Sigmoid colon (tissue), 7 donors: ENCODE data around the gene SIRT6. TPM values are rescaled to one million over a fixed set of nuclear protein-coding genes. Genes with fewer than 3 reads are reported as not detected.

Experiments used
- DNase-seq: peaks from one replicate; pipeline ENCODE4 v3.0.0-alpha.2; 2019
- H3K27ac ChIP-seq, 4 donors: fragments of 200-600 bp; sonication (generic); one replicate each; pipeline ENCODE4 v1.5.1; 2016 to 2019; ENCODE audit warnings: mild to moderate bottlenecking in 1 of 4
- H3K27me3 ChIP-seq, 3 donors: fragments of 200-600 bp; sonication (generic); one replicate each; pipeline ENCODE4 v1.5.1; 2019; ENCODE audit warnings: mild to moderate bottlenecking in 1 of 3
- H3K36me3 ChIP-seq, 4 donors: fragments of 200-600 bp; sonication (generic); one replicate each; pipeline ENCODE4 v1.5.1; 2016 to 2019
- H3K4me1 ChIP-seq, 4 donors: fragments of 200-600 bp; sonication (generic); one replicate each; pipeline ENCODE4 v1.5.1; 2017 to 2019
- H3K4me3 ChIP-seq, 4 donors: fragments of 200-600 bp; sonication (generic); one replicate each; pipeline ENCODE4 v1.5.1; 2017 to 2019; ENCODE audit warnings: mild to moderate bottlenecking in 2 of 4, moderate library complexity in 1 of 4
- H3K9me3 ChIP-seq, 4 donors: fragments of 200-600 bp in 3 of 4; sonication (generic) in 3 of 4; one replicate each; pipeline versions ENCODE4 v1.5.1 to v1.6.1; 2013 to 2019
- CTCF ChIP-seq, 4 experiments: fragments of 450-650 bp in 3 of 4; fragments of 200-600 bp in 1 of 4; IDR thresholded peaks; one replicate each; pipeline ENCODE4 v1.5.1; 2016 to 2019; ENCODE audit warnings: antibody characterized with exemption in 4 of 4, mild to moderate bottlenecking in 3 of 4, moderate library complexity in 2 of 4
- EP300 ChIP-seq, 4 donors: sonication (generic); formaldehyde crosslinking; IDR thresholded peaks; one replicate each; pipeline ENCODE4 v1.6.1; 2017; ENCODE audit warnings: antibody characterized with exemption in 4 of 4
- POLR2A ChIP-seq, 2 donors: fragments of 450-650 bp; IDR thresholded peaks; one replicate each; pipeline ENCODE4 v1.6.1; 2016; ENCODE audit warnings: antibody characterized with exemption in 2 of 2, mild to moderate bottlenecking in 2 of 2, moderate library complexity in 2 of 2
- POLR2AphosphoS5 ChIP-seq, 4 donors: sonication (generic); formaldehyde crosslinking; IDR thresholded peaks; one replicate each; pipeline ENCODE4 v1.6.1; 2017; ENCODE audit warnings: antibody characterized with exemption in 4 of 4
- WGBS, 2 donors: extraction: QIAGEN DNeasy Blood & Tissue Kit; methylation state at CpG; one replicate each; pipeline ENCODE4 v1.1.7; 2013; 5-methylcytosine and 5-hydroxymethylcytosine counted together
- intact Hi-C: fragments of 100-400 bp; cut with DNase I; formaldehyde crosslinking; loops from one replicate; pipeline ENCODE4 v1.15.1; 2023
- polyA plus RNA-seq, 3 donors: library from polyadenylated mRNA; stranded (reverse); fragments of 200-250 nt; gene quantifications; one replicate each; pipeline ENCODE4 v1.2.3, GENCODE V29; 2013
- total RNA-seq, 4 donors: library from RNA; depleted of rRNA; stranded (reverse); fragments of >200 nt; gene quantifications; one replicate each; pipeline ENCODE4 v1.1.0, GENCODE V29; 2016
- donor health status: healthy with polysubstance abuse.
- donor health status: Bipolar disorder and iron deficiency.
- donor health status: healthy.

Gene SIRT6
- total and polyA plus RNA-seq, 7 donors: 10.3 to 132 (median 23.5) TPM

GRCh38 chr19:4186087-4186993 is 4.0 kb upstream of the SIRT6 start:
- Histone ChIP-seq H3K27me3 (no peaks in the 10 kb centered on the region), H3K9me3 (no peaks in the 10 kb centered on the region), H3K4me1 (peaks cover 0 to 15% (median 14%) of the 10 kb centered on the region in 4 donors), H3K4me3 (no peak overlapping the region), H3K27ac (no peak overlapping the region), H3K36me3 (no peaks in the 10 kb centered on the region)
- intact Hi-C loops: no loop called here
- WGBS, 2 donors: 18 to 39% methylated on average over 22 of the region's 22 CpGs
- no peak for TF ChIP-seq POLR2A (IDR thresholded peaks at IDR 0.05)
- TF ChIP-seq EP300 (IDR thresholded peaks at IDR 0.05): no peak
- TF ChIP-seq CTCF (IDR thresholded peaks at IDR 0.05): peak in 3 of 4 experiments; percentile 42 to 56 (median 50)
- TF ChIP-seq POLR2AphosphoS5 (IDR thresholded peaks at IDR 0.05): no peak
- DNase-seq: no peak

- DNase-seq: no peak
- 56 to 77% methylated on average over 9 of the region's 9 CpGs for WGBS, 2 donors
- peaks cover 0 to under 1% (median 0%) of the 10 kb centered on the region in 4 donors for H3K36me3 ChIP-seq
- H3K27ac ChIP-seq: no peak overlapping the region
- no peak for TF ChIP-seq EP300 (IDR thresholded peaks at IDR 0.05)
- no peak for TF ChIP-seq POLR2AphosphoS5 (IDR thresholded peaks at IDR 0.05)
- no peak for TF ChIP-seq CTCF (IDR thresholded peaks at IDR 0.05)
- TF ChIP-seq POLR2A (IDR thresholded peaks at IDR 0.05): no peak
- no peaks in the 10 kb centered on the region for H3K9me3 ChIP-seq
- no peaks in the 10 kb centered on the region for H3K27me3 ChIP-seq
- intact Hi-C loops: no loop called here
- peaks cover 0 to 22% (median 20%) of the 10 kb centered on the region in 4 donors for H3K4me1 ChIP-seq
- H3K4me3 ChIP-seq: no peak overlapping the region
Observed at GRCh38 chr19:4185413-4186086, 3.2 kb upstream of the SIRT6 start.

- DNase-seq: no peak
- Histone ChIP-seq H3K27ac (no peak overlapping the region), H3K4me1 (peaks cover 0 to 22% (median 20%) of the 10 kb centered on the region in 4 donors), H3K9me3 (no peaks in the 10 kb centered on the region), H3K36me3 (peaks cover 0 to 5% (median 0%) of the 10 kb centered on the region in 4 donors), H3K4me3 (no peak overlapping the region), H3K27me3 (no peaks in the 10 kb centered on the region)
- WGBS, 2 donors: 94 to 97% methylated on average over 2 of the region's 2 CpGs
- intact Hi-C loops: loop anchor here (5.0 kb wide), 1 partner anchor 198 kb away; the partner anchor contains the start of gene EEF2
- no peak for TF ChIP-seq EP300 (IDR thresholded peaks at IDR 0.05)
- no peak for TF ChIP-seq POLR2AphosphoS5 (IDR thresholded peaks at IDR 0.05)
- no peak for TF ChIP-seq CTCF (IDR thresholded peaks at IDR 0.05)
- no peak for TF ChIP-seq POLR2A (IDR thresholded peaks at IDR 0.05)
Observed at GRCh38 chr19:4184718-4185352, 2.5 kb upstream of the SIRT6 start.

- intact Hi-C loops: loop anchor here (5.0 kb wide), 1 partner anchor 197 kb away; the partner anchor contains the start of gene EEF2
- no peaks in the 10 kb centered on the region for H3K27me3 ChIP-seq
- no peak overlapping the region for H3K27ac ChIP-seq
- TF ChIP-seq POLR2A (IDR thresholded peaks at IDR 0.05): no peak
- no peak for TF ChIP-seq CTCF (IDR thresholded peaks at IDR 0.05)
- TF ChIP-seq POLR2AphosphoS5 (IDR thresholded peaks at IDR 0.05): no peak
- TF ChIP-seq EP300 (IDR thresholded peaks at IDR 0.05): no peak
- no peaks in the 10 kb centered on the region for H3K9me3 ChIP-seq
- DNase-seq: no peak
- WGBS, 2 donors: 64 to 71% methylated on average over 23 of the region's 23 CpGs
- no peak overlapping the region for H3K4me3 ChIP-seq
- H3K36me3 ChIP-seq: peaks cover 0 to 5% (median under 1%) of the 10 kb centered on the region in 4 donors
- H3K4me1 ChIP-seq: peaks cover 0 to 22% (median 20%) of the 10 kb centered on the region in 4 donors
Observed at GRCh38 chr19:4183967-4184717, 1.8 kb upstream of the SIRT6 start.
